Right lobe of liver (tissue), 4 donors: Measurements from ENCODE around the gene SULT4A1.

Source experiments
- POLR2A ChIP-seq: fragments of 450-650 bp; IDR thresholded peaks from one replicate; pipeline ENCODE4 v1.6.1; 2017; ENCODE audit warnings: antibody characterized with exemption, mild to moderate bottlenecking
- TF ChIP-seq, protein P1 (sequence below), 4 donors: fragments of 200-600 bp in 3 of 4; fragments of 450-650 bp in 1 of 4; IDR thresholded peaks; one replicate each; pipeline versions ENCODE4 v1.5.1 to v1.8.0; 2016 to 2022; ENCODE audit warnings: antibody characterized with exemption in 4 of 4, mild to moderate bottlenecking in 2 of 4
- donor health status: DM: no; HTN: no; CAD: no.
- donor health status: DM: no; HTN: no; CAD: no.
- donor health status: DM: no; HTN: yes; CAD: no.

DNA sequence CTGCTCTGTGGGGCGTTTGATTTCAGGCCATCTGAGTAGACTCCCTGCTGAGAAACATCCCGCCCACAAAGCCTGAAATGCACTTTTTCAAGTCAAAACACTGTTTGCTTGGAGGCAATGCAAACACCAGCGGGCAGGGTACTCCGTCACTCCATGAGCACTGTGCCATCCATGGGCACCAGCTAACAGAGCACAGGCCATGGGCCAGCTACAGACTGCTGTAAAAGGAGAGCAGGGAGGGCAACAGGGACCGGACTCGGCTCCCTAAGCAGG lies 33.7 kb downstream of the SULT4A1 start:
- TF ChIP-seq, protein P1, sequence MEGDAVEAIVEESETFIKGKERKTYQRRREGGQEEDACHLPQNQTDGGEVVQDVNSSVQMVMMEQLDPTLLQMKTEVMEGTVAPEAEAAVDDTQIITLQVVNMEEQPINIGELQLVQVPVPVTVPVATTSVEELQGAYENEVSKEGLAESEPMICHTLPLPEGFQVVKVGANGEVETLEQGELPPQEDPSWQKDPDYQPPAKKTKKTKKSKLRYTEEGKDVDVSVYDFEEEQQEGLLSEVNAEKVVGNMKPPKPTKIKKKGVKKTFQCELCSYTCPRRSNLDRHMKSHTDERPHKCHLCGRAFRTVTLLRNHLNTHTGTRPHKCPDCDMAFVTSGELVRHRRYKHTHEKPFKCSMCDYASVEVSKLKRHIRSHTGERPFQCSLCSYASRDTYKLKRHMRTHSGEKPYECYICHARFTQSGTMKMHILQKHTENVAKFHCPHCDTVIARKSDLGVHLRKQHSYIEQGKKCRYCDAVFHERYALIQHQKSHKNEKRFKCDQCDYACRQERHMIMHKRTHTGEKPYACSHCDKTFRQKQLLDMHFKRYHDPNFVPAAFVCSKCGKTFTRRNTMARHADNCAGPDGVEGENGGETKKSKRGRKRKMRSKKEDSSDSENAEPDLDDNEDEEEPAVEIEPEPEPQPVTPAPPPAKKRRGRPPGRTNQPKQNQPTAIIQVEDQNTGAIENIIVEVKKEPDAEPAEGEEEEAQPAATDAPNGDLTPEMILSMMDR (IDR thresholded peaks at IDR 0.05) = no peak
- no peak for TF ChIP-seq POLR2A
